Central memory CD8-positive, alpha-beta T cell (primary cell): ENCODE measurements around the gene ZNF638.
"Not testable (repeated sequence)": the region's sequence is repeated elsewhere in the genome, so short reads cannot be mapped to it uniquely, and the experiment has no call there.

Experiments used
- ATAC-seq: fragments of 150-1000 bp; cut with Tn5 transposase; replicated peaks from 2 replicates; pipeline ENCODE4 v1.10.0; 2022; ENCODE audit warnings: mild to moderate bottlenecking, moderate FRiP score, moderate number of reproducible peaks; ENCODE audit not compliant: poor library complexity, severe bottlenecking; ENCODE audit errors: extremely low read depth
- DNase-seq, 2 donors: peaks; one replicate each; pipeline ENCODE4 v3.0.0; 2021; ENCODE audit warnings: low spot score in 2 of 2
- H3K27ac Mint-ChIP-seq: one replicate; pipeline ENCODE4 v1.8.0; 2022; ENCODE audit warnings: low read depth, mild to moderate bottlenecking, moderate library complexity, mixed read lengths
- H3K27me3 Mint-ChIP-seq: one replicate; pipeline ENCODE4 v1.8.0; 2022; ENCODE audit warnings: mixed read lengths
- H3K36me3 Mint-ChIP-seq: one replicate; pipeline ENCODE4 v1.8.0; 2022; ENCODE audit warnings: mild to moderate bottlenecking, moderate library complexity, mixed read lengths; ENCODE audit not compliant: insufficient read depth
- H3K4me1 Mint-ChIP-seq: one replicate; pipeline ENCODE4 v1.8.0; 2022; ENCODE audit warnings: mixed read lengths
- H3K4me3 Mint-ChIP-seq: one replicate; pipeline ENCODE4 v1.8.0; 2022; ENCODE audit warnings: mild to moderate bottlenecking, moderate library complexity, mixed read lengths
- H3K9me3 Mint-ChIP-seq: one replicate; pipeline ENCODE4 v1.8.0; 2022; ENCODE audit warnings: mixed read lengths

ZNF638 gene

GRCh38 chr2:71419145-71419544 is 87.6 kb downstream of the ZNF638 start:
- no peak overlapping the region for H3K4me3 Mint-ChIP-seq
- no peaks in the 10 kb centered on the region for H3K27me3 Mint-ChIP-seq
- H3K9me3 Mint-ChIP-seq = no peaks in the 10 kb centered on the region
- ATAC-seq (no peak), DNase-seq (no peak)
- peaks cover 16% of the 10 kb centered on the region for H3K4me1 Mint-ChIP-seq
- no peak overlapping the region for H3K27ac Mint-ChIP-seq
- H3K36me3 Mint-ChIP-seq = peaks cover 14% of the 10 kb centered on the region

- Mint-ChIP-seq H3K4me1 (peaks cover 16% of the 10 kb centered on the region), H3K4me3 (no peak overlapping the region), H3K27ac (no peak overlapping the region), H3K27me3 (no peaks in the 10 kb centered on the region), H3K9me3 (no peaks in the 10 kb centered on the region), H3K36me3 (peaks cover 17% of the 10 kb centered on the region)
- no peak for ATAC-seq
- no peak for DNase-seq
Measured at GRCh38 chr2:71419976-71420375, 88.4 kb downstream of the ZNF638 start.

- H3K27ac Mint-ChIP-seq = peak overlapping the region; percentile 63
- no peaks in the 10 kb centered on the region for H3K27me3 Mint-ChIP-seq
- no peak for ATAC-seq
- H3K4me3 Mint-ChIP-seq = no peak overlapping the region
- peaks cover 30% of the 10 kb centered on the region for H3K36me3 Mint-ChIP-seq
- no peaks in the 10 kb centered on the region for H3K9me3 Mint-ChIP-seq
- no peak for DNase-seq
- H3K4me1 Mint-ChIP-seq = peaks cover 16% of the 10 kb centered on the region
Measured at GRCh38 chr2:71422786-71423185, 91.2 kb downstream of the ZNF638 start.

GRCh38 chr2:71423817-71424420 is 92.3 kb downstream of the ZNF638 start:
- peaks cover 33% of the 10 kb centered on the region for H3K36me3 Mint-ChIP-seq
- H3K27ac Mint-ChIP-seq = no peak overlapping the region
- no peak for ATAC-seq
- no peaks in the 10 kb centered on the region for H3K27me3 Mint-ChIP-seq
- H3K4me3 Mint-ChIP-seq = no peak overlapping the region
- H3K9me3 Mint-ChIP-seq = no peaks in the 10 kb centered on the region
- H3K4me1 Mint-ChIP-seq = peaks cover 22% of the 10 kb centered on the region
- DNase-seq = no peak

GRCh38 chr2:71426721-71427120 is 95.1 kb downstream of the ZNF638 start:
- Mint-ChIP-seq H3K4me1 (peaks cover 22% of the 10 kb centered on the region), H3K9me3 (no peaks in the 10 kb centered on the region), H3K27ac (peak overlapping the region; percentile 17), H3K36me3 (peaks cover 38% of the 10 kb centered on the region), H3K27me3 (no peaks in the 10 kb centered on the region), H3K4me3 (no peak overlapping the region)
- ATAC-seq = no peak
- no peak for DNase-seq

- Mint-ChIP-seq H3K4me3 (no peak overlapping the region), H3K36me3 (peaks cover 40% of the 10 kb centered on the region), H3K27ac (peak overlapping the region; percentile 42), H3K27me3 (no peaks in the 10 kb centered on the region), H3K4me1 (peaks cover 12% of the 10 kb centered on the region), H3K9me3 (no peaks in the 10 kb centered on the region)
- DNase-seq (no peak), ATAC-seq (no peak)
Measured at GRCh38 chr2:71428472-71429383, 97.1 kb downstream of the ZNF638 start.

GRCh38 chr2:71445142-71445541 is 113.6 kb downstream of the ZNF638 start:
- H3K27me3 Mint-ChIP-seq, H3K36me3 Mint-ChIP-seq, H3K27ac Mint-ChIP-seq, ATAC-seq, H3K9me3 Mint-ChIP-seq, H3K4me3 Mint-ChIP-seq, DNase-seq: not testable (repeated sequence)
- H3K4me1 Mint-ChIP-seq = peaks cover 22% of the 10 kb centered on the region

- Mint-ChIP-seq H3K9me3 (no peaks in the 10 kb centered on the region), H3K4me3 (no peak overlapping the region), H3K27ac (no peak overlapping the region), H3K4me1 (peaks cover 29% of the 10 kb centered on the region), H3K36me3 (no peaks in the 10 kb centered on the region), H3K27me3 (no peaks in the 10 kb centered on the region)
- ATAC-seq (no peak), DNase-seq (no peak)
Measured at GRCh38 chr2:71446505-71446904, 114.9 kb downstream of the ZNF638 start.

GRCh38 chr2:71449343-71449742 is 117.8 kb downstream of the ZNF638 start:
- Mint-ChIP-seq H3K36me3 (no peaks in the 10 kb centered on the region), H3K4me1 (peaks cover 40% of the 10 kb centered on the region), H3K4me3 (peak overlapping the region; percentile 8), H3K27ac (peak overlapping the region; percentile 68), H3K27me3 (peaks cover 3% of the 10 kb centered on the region), H3K9me3 (no peaks in the 10 kb centered on the region)
- DNase-seq (no peak), ATAC-seq (peak; percentile 84)

- H3K36me3 Mint-ChIP-seq = no peaks in the 10 kb centered on the region
- ATAC-seq (no peak), DNase-seq (no peak)
- peaks cover 26% of the 10 kb centered on the region for H3K27me3 Mint-ChIP-seq
- H3K9me3 Mint-ChIP-seq = no peaks in the 10 kb centered on the region
- no peak overlapping the region for H3K4me3 Mint-ChIP-seq
- H3K4me1 Mint-ChIP-seq = peaks cover 62% of the 10 kb centered on the region
- no peak overlapping the region for H3K27ac Mint-ChIP-seq
Measured at GRCh38 chr2:71451705-71452104, 120.1 kb downstream of the ZNF638 start.

GRCh38 chr2:71452565-71452964 is 121.0 kb downstream of the ZNF638 start:
- DNase-seq = no peak
- ATAC-seq = no peak
- H3K27ac Mint-ChIP-seq = peak overlapping the region; percentile 44
- peak overlapping the region; percentile 67 for H3K4me3 Mint-ChIP-seq
- peaks cover 35% of the 10 kb centered on the region for H3K27me3 Mint-ChIP-seq
- no peaks in the 10 kb centered on the region for H3K36me3 Mint-ChIP-seq
- no peaks in the 10 kb centered on the region for H3K9me3 Mint-ChIP-seq
- H3K4me1 Mint-ChIP-seq = peaks cover 62% of the 10 kb centered on the region

GRCh38 chr2:71453404-71454220 is 122.0 kb downstream of the ZNF638 start, which contains the start of gene DYSF:
Gene DYSF, plus strand, starts transcription at chr2:71453561.
- no peaks in the 10 kb centered on the region for H3K9me3 Mint-ChIP-seq
- H3K4me3 Mint-ChIP-seq = peak within 1 kb of the TSS; percentile 67
- DNase-seq = no peak
- peak within 1 kb of the TSS; percentile 44 for H3K27ac Mint-ChIP-seq
- ATAC-seq = no peak
- no peaks in the 10 kb centered on the region for H3K36me3 Mint-ChIP-seq
- peaks cover 55% of the 10 kb centered on the region for H3K4me1 Mint-ChIP-seq
- peaks cover 37% of the 10 kb centered on the region for H3K27me3 Mint-ChIP-seq
